Osteoblast (primary cell): Measurements from ENCODE around the gene MVK. TPM values are rescaled to one million over a fixed set of nuclear protein-coding genes. Genes with fewer than 3 reads are reported as not detected.

ENCODE experiments used
- DNase-seq: peaks from one replicate; pipeline ENCODE4 v3.0.0; 2011; ENCODE audit warnings: low spot score, mixed read lengths; ENCODE audit not compliant: insufficient read length; ENCODE audit errors: missing footprints
- H2AFZ ChIP-seq: 2 replicates; pipeline ENCODE4 v1.6.0; 2011; ENCODE audit warnings: mild to moderate bottlenecking, low read length
- H3K27ac ChIP-seq: 2 replicates; pipeline ENCODE4 v1.5.1; 2011; ENCODE audit warnings: mild to moderate bottlenecking, low read depth, low read length, moderate library complexity
- H3K27me3 ChIP-seq: 2 replicates; pipeline ENCODE4 v1.6.0; 2012; ENCODE audit warnings: mild to moderate bottlenecking, control low read depth, inconsistent platforms, low read length, moderate library complexity; ENCODE audit not compliant: insufficient read depth
- H3K36me3 ChIP-seq: 2 replicates; pipeline ENCODE4 v1.5.1; 2011; ENCODE audit warnings: mild to moderate bottlenecking, low read length, control low read depth, moderate library complexity; ENCODE audit not compliant: insufficient read depth
- H3K4me1 ChIP-seq: 2 replicates; pipeline ENCODE4 v1.5.1; 2011; ENCODE audit warnings: mild to moderate bottlenecking, low read length, control low read depth, moderate library complexity; ENCODE audit not compliant: insufficient read depth
- H3K4me2 ChIP-seq: 2 replicates; pipeline ENCODE4 v1.6.0; 2011; ENCODE audit warnings: mild to moderate bottlenecking, low read length; ENCODE audit not compliant: insufficient read depth
- H3K4me3 ChIP-seq: fragments of 200-600 bp; sonication (generic); 3 replicates; pipeline ENCODE4 v1.5.1; 2012; ENCODE audit warnings: mild to moderate bottlenecking, low read length, inconsistent platforms; ENCODE audit not compliant: insufficient read depth
- H3K79me2 ChIP-seq: 2 replicates; pipeline ENCODE4 v1.6.0; 2012; ENCODE audit warnings: mild to moderate bottlenecking, low read length, control low read depth, inconsistent platforms; ENCODE audit not compliant: insufficient read depth
- H3K9me3 ChIP-seq: 2 replicates; pipeline ENCODE4 v1.5.1; 2011; ENCODE audit warnings: low read depth, low read length, control low read depth
- H4K20me1 ChIP-seq: 2 replicates; pipeline ENCODE4 v1.6.0; 2012; ENCODE audit warnings: mild to moderate bottlenecking, low read length, control low read depth; ENCODE audit not compliant: insufficient read depth
- CTCF ChIP-seq: IDR thresholded peaks from 2 replicates; pipeline ENCODE4 v1.5.1; 2011; ENCODE audit warnings: mild to moderate bottlenecking, low read depth, low read length, moderate library complexity; ENCODE audit errors: extremely low read depth
- total RNA-seq: library from RNA; depleted of rRNA; stranded (reverse); fragments of >200 nt; gene quantifications from 2 replicates; pipeline ENCODE4 v1.2.3, GENCODE V29; 2012

MVK gene
- total RNA-seq, 1 donor: 31.1 TPM

- Histone ChIP-seq H2AFZ (no peak overlapping the region), H4K20me1 (no peaks in the 10 kb centered on the region), H3K4me1 (peaks cover 4% of the 10 kb centered on the region), H3K36me3 (peaks cover 3% of the 10 kb centered on the region), H3K27ac (no peak overlapping the region), H3K4me2 (no peak overlapping the region), H3K9me3 (no peaks in the 10 kb centered on the region), H3K79me2 (no peaks in the 10 kb centered on the region), H3K27me3 (no peaks in the 10 kb centered on the region), H3K4me3 (no peak overlapping the region)
- TF ChIP-seq CTCF: no peak
- peak; percentile 32 for DNase-seq
Observed at GRCh38 chr12:109595321-109595902, 21.8 kb downstream of the MVK start.

- Histone ChIP-seq H3K4me2 (no peak overlapping the region), H3K79me2 (no peaks in the 10 kb centered on the region), H3K4me3 (no peak overlapping the region), H3K27ac (no peak overlapping the region), H3K9me3 (no peaks in the 10 kb centered on the region), H3K27me3 (no peaks in the 10 kb centered on the region), H3K36me3 (peaks cover 3% of the 10 kb centered on the region), H2AFZ (no peak overlapping the region), H4K20me1 (no peaks in the 10 kb centered on the region), H3K4me1 (peaks cover 4% of the 10 kb centered on the region)
- TF ChIP-seq CTCF: no peak
- peak; percentile 55 for DNase-seq
Observed at GRCh38 chr12:109596418-109597244, 23.0 kb downstream of the MVK start.

- Histone ChIP-seq H2AFZ (peak overlapping the region; percentile 59), H3K36me3 (peaks cover 3% of the 10 kb centered on the region), H3K4me3 (peak overlapping the region; percentile 58), H3K9me3 (no peaks in the 10 kb centered on the region), H4K20me1 (no peaks in the 10 kb centered on the region), H3K4me2 (peak overlapping the region; percentile 76), H3K4me1 (peaks cover 4% of the 10 kb centered on the region), H3K27ac (no peak overlapping the region), H3K79me2 (no peaks in the 10 kb centered on the region), H3K27me3 (no peaks in the 10 kb centered on the region)
- TF ChIP-seq CTCF: no peak
- no peak for DNase-seq
Observed at GRCh38 chr12:109597414-109597794, 23.8 kb downstream of the MVK start.

- TF ChIP-seq CTCF: peak; percentile 94
- Histone ChIP-seq H3K9me3 (no peaks in the 10 kb centered on the region), H3K4me2 (peak overlapping the region; percentile 76), H3K79me2 (no peaks in the 10 kb centered on the region), H3K27me3 (no peaks in the 10 kb centered on the region), H3K4me3 (peak overlapping the region; percentile 58), H2AFZ (peak overlapping the region; percentile 75), H3K27ac (no peak overlapping the region), H3K36me3 (peaks cover 3% of the 10 kb centered on the region), H3K4me1 (peaks cover 4% of the 10 kb centered on the region), H4K20me1 (no peaks in the 10 kb centered on the region)
- peak; percentile 99 for DNase-seq
Observed at GRCh38 chr12:109597795-109598427, 24.3 kb downstream of the MVK start.
